Embryonic facial prominence (tissue), 1 donor: ENCODE results near the gene APLP1.
"Not testable (repeated sequence)": the region's sequence is repeated elsewhere in the genome, so short reads cannot be mapped to it uniquely, and the experiment has no call there.

ENCODE experiments used
- DNase-seq: peaks from one replicate; pipeline ENCODE4 v3.0.0-alpha.2; 2016; ENCODE audit errors: extremely low spot score

APLP1 gene

GRCh38 chr19:35868172-35868822 lies at the start of gene APLP1:
Gene APLP1 (plus strand): TSS chr19:35868574. CDS start chr19:35868637, 63 bp downstream.
- DNase-seq, result no peak

GRCh38 chr19:35822579-35822978 lies 45.8 kb upstream of the APLP1 start:
- DNase-seq, result no peak

DNA sequence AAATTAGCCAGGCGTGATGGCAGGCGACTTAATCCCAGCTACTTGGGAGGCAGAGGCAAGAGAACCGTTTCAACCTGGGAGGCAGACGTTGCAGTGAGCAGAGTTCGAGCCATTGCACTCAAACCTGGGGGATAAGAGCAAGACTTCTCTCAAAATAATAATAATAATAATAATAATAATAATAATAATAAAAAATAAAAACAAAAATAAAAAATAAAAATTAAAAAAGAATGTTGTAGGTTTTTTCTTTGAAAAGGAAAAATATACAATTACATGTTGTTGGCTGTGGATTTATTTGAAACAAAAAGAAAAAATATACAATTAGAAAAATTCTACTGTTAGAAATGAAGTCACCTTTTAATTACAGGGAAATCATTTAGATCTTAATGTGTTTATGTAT lies 44.2 kb upstream of the APLP1 start:
- no peak for DNase-seq

DNA sequence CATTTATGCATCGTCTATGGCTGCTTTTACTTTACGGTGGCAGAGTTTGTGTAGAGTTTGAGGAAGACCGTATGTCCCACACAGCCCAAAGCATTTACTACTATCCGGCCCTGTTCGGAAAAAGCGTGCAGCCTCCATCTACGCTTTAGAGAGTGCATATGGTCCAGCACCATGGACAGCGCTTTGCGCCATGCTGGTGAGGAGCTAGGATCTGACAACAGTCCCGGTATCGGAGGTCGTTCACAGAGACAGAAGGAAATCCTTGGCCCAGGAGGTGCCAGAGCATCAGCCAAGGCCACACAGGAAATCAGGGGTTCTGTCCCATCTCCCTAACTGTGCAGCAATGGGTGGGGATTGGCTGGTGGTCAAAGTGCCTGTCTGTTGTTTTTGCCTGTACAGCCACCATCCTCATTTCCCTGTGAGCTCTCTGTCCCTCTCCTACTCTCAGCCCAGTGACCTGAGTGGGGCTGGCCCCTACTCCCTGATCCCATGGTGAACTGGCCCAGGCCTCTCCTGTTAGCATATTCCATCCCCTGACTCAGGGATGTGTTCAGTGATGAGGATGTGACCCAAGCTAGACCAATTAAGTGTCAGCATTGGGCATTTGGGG lies 39.6 kb upstream of the APLP1 start:
- DNase-seq, result peak; percentile 27

DNA sequence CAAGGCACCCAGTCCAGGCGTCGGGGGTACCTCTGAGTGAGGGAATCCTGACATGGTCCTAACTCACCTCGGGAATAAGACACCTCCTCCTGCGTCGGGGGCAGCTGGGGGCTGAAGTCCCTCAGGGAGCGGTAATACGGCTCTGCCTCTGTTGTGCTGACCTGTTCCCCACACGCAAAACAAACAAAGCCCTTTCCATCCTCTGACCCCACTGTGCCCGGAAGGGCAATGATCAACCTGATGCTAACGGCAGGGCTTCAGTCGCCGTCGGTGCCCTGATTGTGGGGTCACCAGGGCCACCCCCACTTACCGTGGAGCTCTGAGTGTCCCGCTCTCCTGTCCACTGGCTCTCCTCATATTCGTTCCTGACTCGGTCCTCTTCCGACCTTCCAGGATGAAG lies 37.4 kb upstream of the APLP1 start:
- DNase-seq, result no peak

- DNase-seq, result no peak
Observed at GRCh38 chr19:35832054-35832453, 36.3 kb upstream of the APLP1 start.

- no peak for DNase-seq
Observed at GRCh38 chr19:35833972-35834371, 34.4 kb upstream of the APLP1 start.

DNA sequence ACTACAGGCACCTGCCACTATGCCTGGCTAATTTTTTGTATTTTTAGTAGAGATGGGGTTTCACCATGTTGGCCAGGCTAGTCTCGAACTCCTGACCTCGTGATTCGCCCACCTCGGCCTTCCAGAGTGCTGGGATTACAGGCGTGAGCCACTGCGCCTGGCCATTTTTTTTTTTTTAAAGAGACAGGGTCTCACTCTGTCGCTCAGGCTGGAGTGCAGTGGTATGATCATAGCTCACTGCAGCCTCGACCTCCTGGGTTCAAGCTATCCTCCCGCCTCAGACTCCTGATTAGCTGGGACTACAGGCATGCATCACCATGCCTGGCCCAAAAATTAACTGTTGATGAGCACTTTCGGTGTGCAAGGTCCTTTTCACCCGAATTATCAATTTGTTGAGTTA lies 32.3 kb upstream of the APLP1 start:
- DNase-seq, result not testable (repeated sequence)

GRCh38 chr19:35841961-35842595 lies 26.3 kb upstream of the APLP1 start:
- DNase-seq, result no peak

- no peak for DNase-seq
Observed at GRCh38 chr19:35842666-35843272, 25.6 kb upstream of the APLP1 start.

DNA sequence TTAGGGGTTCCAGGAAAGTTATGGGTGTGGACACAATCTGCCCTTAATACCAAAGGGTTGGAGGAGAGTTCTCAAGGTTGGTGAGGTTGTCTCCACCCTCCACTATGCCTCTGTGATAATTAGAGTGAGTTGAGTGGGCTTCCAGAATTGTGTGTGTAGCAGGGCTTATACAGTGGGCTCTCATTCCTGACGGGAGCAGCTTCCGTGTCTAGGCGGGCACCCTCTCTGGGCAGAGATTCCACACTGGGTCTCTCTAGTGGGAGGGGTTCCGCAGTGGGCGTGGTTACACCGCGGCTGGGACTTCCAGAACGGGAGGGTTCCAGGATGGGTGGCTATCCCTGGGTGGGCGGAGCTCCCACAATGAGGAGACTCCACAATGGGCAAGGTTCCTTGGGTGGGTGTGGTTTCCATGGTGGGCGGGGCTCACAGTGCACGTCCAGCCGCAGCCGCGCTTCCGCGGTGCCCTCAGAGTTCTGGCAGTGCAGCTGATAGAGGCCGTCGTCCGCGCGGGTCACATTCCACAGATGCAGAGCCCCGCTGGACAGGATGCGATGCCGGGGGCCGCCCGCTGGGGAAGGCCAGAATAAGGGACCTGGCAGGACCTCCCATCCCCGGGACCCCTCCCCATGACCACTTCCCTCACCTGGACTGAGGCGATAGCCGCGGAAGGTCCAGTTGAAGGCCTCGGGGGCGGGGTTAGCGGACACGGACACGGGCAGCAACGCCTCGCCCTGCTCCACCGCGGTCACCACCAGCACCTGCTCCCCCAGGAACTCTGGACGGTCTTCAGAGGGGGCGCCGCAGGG lies 24.5 kb upstream of the APLP1 start:
- no peak for DNase-seq

DNA sequence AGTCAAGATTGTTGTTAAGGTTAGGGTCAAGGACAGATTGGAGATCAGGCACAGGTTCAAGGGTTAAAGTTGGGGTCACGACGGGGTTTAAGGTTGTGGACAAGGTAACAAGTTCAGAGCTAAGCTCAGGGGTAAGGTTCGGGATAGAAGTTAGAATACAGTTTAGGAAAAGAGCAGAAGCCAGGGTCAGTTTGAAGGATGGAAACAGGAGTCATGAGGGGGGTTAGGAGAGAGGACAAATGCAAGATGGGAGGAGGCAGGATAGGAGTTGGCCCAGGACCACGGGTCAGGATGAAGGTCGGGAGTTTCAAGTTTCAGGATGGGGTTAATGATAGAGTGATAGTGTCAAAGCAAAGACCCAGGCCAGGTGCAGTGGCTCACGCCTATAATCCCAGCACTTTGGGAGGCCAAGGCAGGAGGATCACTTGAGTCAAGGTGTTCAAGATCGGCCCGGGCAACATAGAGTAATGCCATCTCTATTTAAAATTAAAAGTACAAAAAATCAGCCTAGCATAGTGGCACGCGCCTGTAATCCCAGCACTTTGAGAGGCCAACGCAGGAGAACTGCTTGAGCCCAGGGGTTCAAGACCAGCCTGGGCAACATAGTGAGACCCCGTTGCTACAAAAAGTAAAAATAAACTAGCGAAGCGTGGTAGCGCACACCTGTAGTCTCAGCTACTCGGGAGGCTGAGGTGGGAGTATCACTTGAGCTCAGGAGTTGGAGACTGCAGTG lies 23.7 kb upstream of the APLP1 start:
- no peak for DNase-seq

GRCh38 chr19:35845215-35846037 lies 22.9 kb upstream of the APLP1 start:
- no peak for DNase-seq

DNA sequence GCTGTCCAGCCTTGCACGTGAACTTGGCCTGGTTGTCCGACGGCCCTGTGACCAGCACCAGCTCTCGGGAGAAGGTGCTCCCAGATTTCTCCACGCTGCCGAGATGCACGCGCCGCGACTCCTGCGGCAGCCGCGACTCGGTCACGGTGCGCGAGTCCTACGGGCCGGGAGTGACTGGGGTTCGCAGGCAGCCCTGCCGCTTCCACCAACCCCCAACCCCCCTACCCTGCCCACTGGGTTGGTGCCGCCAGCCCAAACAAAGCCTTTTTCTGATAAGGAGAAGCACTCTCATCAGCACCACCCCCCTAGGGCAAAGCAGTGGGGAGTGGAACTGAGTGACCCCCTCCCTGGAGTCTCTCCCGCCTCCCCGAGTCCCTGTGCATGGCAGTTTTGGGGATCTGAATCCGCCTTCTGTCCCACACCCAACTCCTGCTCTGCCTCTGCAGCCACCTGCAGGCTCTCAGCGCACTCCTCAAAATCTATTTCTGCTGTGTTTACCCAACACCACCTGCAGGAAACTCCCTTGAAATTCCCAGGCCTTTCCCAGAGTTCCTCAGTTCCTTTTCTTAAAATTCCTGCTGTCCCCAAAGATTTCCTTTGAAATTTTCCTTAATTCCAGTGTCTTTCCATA lies 22.2 kb upstream of the APLP1 start:
- no peak for DNase-seq

DNA sequence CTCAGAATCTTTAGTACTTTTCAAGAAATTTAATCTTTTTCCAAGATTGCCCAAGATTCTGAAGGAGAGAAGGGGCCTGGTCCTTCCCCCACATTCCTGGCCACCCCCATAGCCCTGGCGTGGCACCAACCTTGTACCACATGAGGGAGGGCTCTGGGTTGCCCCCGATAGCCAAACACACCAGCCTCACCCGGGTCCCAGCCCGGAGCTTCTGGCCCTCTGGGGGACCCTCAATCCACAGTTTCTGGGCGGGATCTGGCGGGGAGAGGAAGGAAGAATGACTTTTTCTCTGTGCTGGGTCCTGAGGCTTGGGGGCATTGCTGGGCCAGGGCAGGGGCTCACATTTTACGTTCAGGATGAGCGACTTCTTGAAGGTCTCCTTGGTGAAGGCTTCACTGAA lies 20.5 kb upstream of the APLP1 start:
- DNase-seq, result no peak

GRCh38 chr19:35848486-35848885 lies 19.9 kb upstream of the APLP1 start:
- DNase-seq, result no peak

GRCh38 chr19:35848919-35849505 lies 19.4 kb upstream of the APLP1 start:
- DNase-seq, result no peak

DNA sequence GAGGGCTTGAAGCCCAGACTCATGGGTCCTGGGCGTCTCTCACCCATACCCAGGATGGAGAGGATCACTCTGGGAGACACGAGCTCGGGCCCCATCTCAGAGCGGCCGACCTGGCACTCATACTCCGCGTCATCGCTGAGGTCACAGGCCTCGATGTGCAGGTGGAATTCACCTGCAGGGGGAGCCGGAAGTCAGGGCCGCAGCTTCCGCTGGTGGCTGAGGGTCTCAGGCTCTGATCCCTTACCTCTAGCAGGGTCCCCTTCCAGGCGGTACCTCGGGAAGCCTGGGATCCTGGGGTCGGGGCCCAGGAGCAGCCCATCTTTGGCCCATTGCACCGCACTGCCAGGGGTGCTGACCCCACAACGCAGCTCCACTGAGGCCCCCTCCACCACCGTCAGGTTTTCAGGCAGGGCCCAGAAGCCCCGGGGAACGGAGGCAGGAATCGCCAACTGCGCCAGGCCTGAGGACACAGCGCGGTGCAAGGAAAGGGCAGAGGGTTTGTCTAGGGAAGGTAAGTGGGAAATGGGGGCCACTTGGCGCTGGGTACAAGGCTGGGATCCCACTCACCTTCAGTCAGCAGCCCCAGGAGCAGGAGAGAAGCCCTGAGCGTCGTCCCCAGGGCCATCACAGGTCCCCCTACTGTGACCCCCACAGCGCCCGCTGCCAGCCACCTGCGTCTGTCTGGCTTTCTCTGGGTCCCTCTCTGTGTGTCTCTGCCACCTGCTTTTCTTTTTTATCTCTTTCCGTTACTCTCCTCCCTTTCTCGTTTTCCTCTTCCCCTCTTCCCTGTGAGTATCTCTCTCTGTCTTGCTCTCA lies 17.0 kb upstream of the APLP1 start:
- no peak for DNase-seq
